Measurements from ENCODE around the gene BICRA. TPM values are rescaled to one million over a fixed set of nuclear protein-coding genes. Genes with fewer than 3 reads are reported as not detected.
A peak's percentile ranks its signal among the peaks of the same experiment; 100 is the strongest.

The BICRA gene
- total RNA-seq, 1 donor from 2014 or later: 15.6 TPM

GRCh38 chr19:47643281-47643680, 34.3 kb downstream of the BICRA start:
- Histone ChIP-seq H3K4me1 (no peaks in the 10 kb centered on the region), H3K9ac (no peak overlapping the region), H3K4me2 (no peak overlapping the region), H3K36me3 (no peaks in the 10 kb centered on the region), H3K27me3 (no peaks in the 10 kb centered on the region), H3K79me2 (ENCODE audit: low read depth) (peaks cover 100% of the 10 kb centered on the region), H4K20me1 (ENCODE audit: low read depth) (peaks cover 87% of the 10 kb centered on the region), H3K4me3 (no peak overlapping the region), H2AFZ (replicated peaks) (no peak overlapping the region), H3K9me3 (ENCODE audit: low read depth) (no peaks in the 10 kb centered on the region), H3F3A (ENCODE audit: low read depth) (no peaks in the 10 kb centered on the region), H3K27ac (no peak overlapping the region)
- H3K27ac Mint-ChIP-seq: no peak overlapping the region
- H3K4me1 Mint-ChIP-seq: peaks cover 15% of the 10 kb centered on the region
- peaks cover 5% of the 10 kb centered on the region for H3K9me3 Mint-ChIP-seq
- H3K36me3 Mint-ChIP-seq: peaks cover 38% of the 10 kb centered on the region
- TF ChIP-seq CTCF (IDR thresholded peaks at IDR 0.05) (no peak), EZH2 (IDR thresholded peaks at IDR 0.05) (no peak), EZH2phosphoT487 (IDR thresholded peaks at IDR 0.05) (no peak)
- DNase-seq (ENCODE audit: low spot score): no peak
- H3K27me3 Mint-ChIP-seq (ENCODE audit: insufficient read depth, low read depth): no peaks in the 10 kb centered on the region
- H3K4me3 Mint-ChIP-seq: no peak overlapping the region

GRCh38 chr19:47644199-47644598, 35.3 kb downstream of the BICRA start:
- H4K20me1 ChIP-seq (ENCODE audit: low read depth): peaks cover 79% of the 10 kb centered on the region
- peaks cover 97% of the 10 kb centered on the region for H3K79me2 ChIP-seq (ENCODE audit: low read depth)
- Mint-ChIP-seq H3K4me3 (no peak overlapping the region), H3K9me3 (peaks cover 8% of the 10 kb centered on the region), H3K27me3 (ENCODE audit: insufficient read depth, low read depth) (no peaks in the 10 kb centered on the region), H3K4me1 (peaks cover 12% of the 10 kb centered on the region), H3K27ac (peak overlapping the region; percentile 78), H3K36me3 (peaks cover 38% of the 10 kb centered on the region)
- no peaks in the 10 kb centered on the region for H3F3A ChIP-seq (ENCODE audit: low read depth)
- DNase-seq (ENCODE audit: low spot score): no peak
- no peaks in the 10 kb centered on the region for H3K36me3 ChIP-seq
- no peaks in the 10 kb centered on the region for H3K9me3 ChIP-seq (ENCODE audit: low read depth)
- H3K4me2 ChIP-seq: no peak overlapping the region
- H3K4me1 ChIP-seq: no peaks in the 10 kb centered on the region
- no peak overlapping the region for H3K9ac ChIP-seq
- no peaks in the 10 kb centered on the region for H3K27me3 ChIP-seq
- H3K4me3 ChIP-seq: no peak overlapping the region
- no peak overlapping the region for H2AFZ ChIP-seq (replicated peaks)
- H3K27ac ChIP-seq: no peak overlapping the region
- TF ChIP-seq EZH2phosphoT487 (IDR thresholded peaks at IDR 0.05) (no peak), EZH2 (IDR thresholded peaks at IDR 0.05) (no peak), CTCF (IDR thresholded peaks at IDR 0.05) (no peak)

GRCh38 chr19:47644743-47645482, 36.0 kb downstream of the BICRA start:
- no peaks in the 10 kb centered on the region for H3K9me3 ChIP-seq (ENCODE audit: low read depth)
- no peak for DNase-seq (ENCODE audit: low spot score)
- H3K4me1 ChIP-seq: no peaks in the 10 kb centered on the region
- H3K79me2 ChIP-seq (ENCODE audit: low read depth): peaks cover 97% of the 10 kb centered on the region
- Mint-ChIP-seq H3K4me3 (no peak overlapping the region), H3K36me3 (peaks cover 41% of the 10 kb centered on the region), H3K4me1 (peaks cover 12% of the 10 kb centered on the region), H3K9me3 (peaks cover 12% of the 10 kb centered on the region), H3K27ac (peak overlapping the region; percentile 78), H3K27me3 (ENCODE audit: insufficient read depth, low read depth) (no peaks in the 10 kb centered on the region)
- H3K4me3 ChIP-seq: no peak overlapping the region
- H3F3A ChIP-seq (ENCODE audit: low read depth): no peaks in the 10 kb centered on the region
- no peak for TF ChIP-seq CTCF (IDR thresholded peaks at IDR 0.05)
- TF ChIP-seq EZH2 (IDR thresholded peaks at IDR 0.05): no peak
- no peak for TF ChIP-seq EZH2phosphoT487 (IDR thresholded peaks at IDR 0.05)
- H4K20me1 ChIP-seq (ENCODE audit: low read depth): peaks cover 75% of the 10 kb centered on the region
- H3K27ac ChIP-seq: no peak overlapping the region
- no peak overlapping the region for H3K4me2 ChIP-seq
- H3K27me3 ChIP-seq: no peaks in the 10 kb centered on the region
- H3K36me3 ChIP-seq: no peaks in the 10 kb centered on the region
- no peak overlapping the region for H3K9ac ChIP-seq
- H2AFZ ChIP-seq (replicated peaks): no peak overlapping the region

Data from neural progenitor cell (in vitro differentiated cells).